ENCODE measurements around the gene FIBCD1. TPM values are rescaled to one million over a fixed set of nuclear protein-coding genes. Genes with fewer than 3 reads are reported as not detected.

Gene FIBCD1
- total and polyA plus RNA-seq, 3 experiments from 2014 or later, result not detected

DNA sequence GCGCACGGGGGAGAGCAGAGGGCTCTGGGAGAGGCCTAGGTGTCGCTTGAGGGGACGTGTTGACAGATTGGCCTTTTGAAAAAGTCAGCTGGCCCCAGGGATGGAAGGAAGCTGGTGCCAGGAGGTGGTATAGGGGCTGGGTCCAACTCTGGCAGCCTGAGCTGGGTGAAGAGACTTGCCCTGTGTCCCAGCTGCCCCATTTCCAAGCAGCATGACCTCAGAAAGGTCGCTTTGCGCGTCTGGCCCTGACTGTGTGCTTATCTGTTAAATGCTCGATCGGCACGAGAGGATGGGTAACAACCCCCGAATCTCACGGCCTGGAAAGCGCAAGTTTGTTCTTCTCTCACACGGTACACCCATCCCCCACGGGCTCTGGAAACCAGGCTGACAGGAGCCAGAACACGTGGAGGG lies 38.8 kb upstream of the FIBCD1 start:
- H3K36me3 Mint-ChIP-seq, result no peaks in the 10 kb centered on the region
- H3K27ac ChIP-seq (ENCODE audit: low read depth, low read length), result no peak overlapping the region
- ChIA-PET POLR2A (no interaction called here), CTCF (no interaction called here)
- H3K27me3 Mint-ChIP-seq, result peaks cover 3 to 37% of the 10 kb centered on the region in 2 donors
- H3K4me3 Mint-ChIP-seq, result no peak overlapping the region
- no peak for DNase-seq
- H3K9me3 Mint-ChIP-seq, result peaks cover 0 to 2% (median 0%) of the 10 kb centered on the region in 5 donors
- peaks cover 63% of the 10 kb centered on the region for H3K27me3 ChIP-seq (ENCODE audit: insufficient read depth, low read length, poor library complexity, severe bottlenecking)
- H3K4me1 ChIP-seq (ENCODE audit: insufficient read depth, low read length), result no peaks in the 10 kb centered on the region
- no peaks in the 10 kb centered on the region for H3K9me3 ChIP-seq (ENCODE audit: low read length)
- H3K4me1 Mint-ChIP-seq, result no peaks in the 10 kb centered on the region
- H3K36me3 ChIP-seq (ENCODE audit: insufficient read depth, low read length), result no peaks in the 10 kb centered on the region
- no peak overlapping the region for H3K27ac Mint-ChIP-seq
- H3K4me3 ChIP-seq (ENCODE audit: low read length), result no peak overlapping the region

- CTCF ChIA-PET, result no interaction called here
- H3K36me3 Mint-ChIP-seq, result no peaks in the 10 kb centered on the region
Observed at GRCh38 chr9:130975932-130976841, 37.1 kb upstream of the FIBCD1 start.

DNA sequence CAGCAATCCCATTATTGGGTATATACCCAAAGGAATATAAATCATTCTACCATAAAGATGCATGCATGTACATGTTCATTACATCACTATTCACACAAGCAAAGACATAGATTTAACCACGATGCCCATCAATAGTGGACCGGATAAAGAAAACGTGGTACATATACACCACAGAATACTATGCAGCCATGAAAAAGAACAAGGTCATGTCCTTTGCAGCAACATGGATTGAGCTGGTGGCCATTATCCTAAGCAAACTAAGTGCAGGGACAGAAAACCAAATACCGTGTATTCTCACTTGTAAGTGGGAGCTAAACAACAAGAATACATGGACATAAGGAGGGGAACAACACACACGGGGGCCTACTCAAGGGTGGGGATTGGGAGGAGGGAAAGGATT lies 36.1 kb upstream of the FIBCD1 start:
- Histone ChIP-seq H3K27ac (ENCODE audit: low read depth, low read length) (no peak overlapping the region), H3K27me3 (ENCODE audit: insufficient read depth, low read length, poor library complexity, severe bottlenecking) (peaks cover 44% of the 10 kb centered on the region), H3K4me3 (ENCODE audit: low read length) (no peak overlapping the region), H3K4me1 (ENCODE audit: insufficient read depth, low read length) (no peaks in the 10 kb centered on the region), H3K36me3 (ENCODE audit: insufficient read depth, low read length) (no peaks in the 10 kb centered on the region), H3K9me3 (ENCODE audit: low read length) (no peaks in the 10 kb centered on the region)
- H3K27me3 Mint-ChIP-seq, result peaks cover 7 to 40% of the 10 kb centered on the region in 2 donors
- no peak for DNase-seq
- H3K36me3 Mint-ChIP-seq, result no peaks in the 10 kb centered on the region
- H3K4me1 Mint-ChIP-seq, result no peaks in the 10 kb centered on the region
- ChIA-PET CTCF (no interaction called here), POLR2A (no interaction called here)
- no peak overlapping the region for H3K27ac Mint-ChIP-seq
- H3K4me3 Mint-ChIP-seq, result no peak overlapping the region
- H3K9me3 Mint-ChIP-seq, result no peaks in the 10 kb centered on the region

More at GRCh38 chr9:130975932-130976841, 37.1 kb upstream of the FIBCD1 start:
- Mint-ChIP-seq H3K4me3 (no peak overlapping the region), H3K27ac (no peak overlapping the region), H3K9me3 (peaks cover 0 to 2% (median 0%) of the 10 kb centered on the region in 5 donors), H3K27me3 (peaks cover 7 to 44% of the 10 kb centered on the region in 2 donors), H3K4me1 (no peaks in the 10 kb centered on the region)
- Histone ChIP-seq H3K9me3 (ENCODE audit: low read length) (no peaks in the 10 kb centered on the region), H3K4me1 (ENCODE audit: insufficient read depth, low read length) (no peaks in the 10 kb centered on the region), H3K27ac (ENCODE audit: low read depth, low read length) (no peak overlapping the region), H3K36me3 (ENCODE audit: insufficient read depth, low read length) (no peaks in the 10 kb centered on the region), H3K27me3 (ENCODE audit: insufficient read depth, low read length, poor library complexity, severe bottlenecking) (peaks cover 51% of the 10 kb centered on the region), H3K4me3 (ENCODE audit: low read length) (no peak overlapping the region)
- POLR2A ChIA-PET, result no interaction called here
- no peak for DNase-seq

GRCh38 chr9:130974697-130975096 lies 35.6 kb upstream of the FIBCD1 start:
- no peaks in the 10 kb centered on the region for H3K4me1 ChIP-seq (ENCODE audit: insufficient read depth, low read length)
- no peak overlapping the region for H3K4me3 ChIP-seq (ENCODE audit: low read length)
- no peaks in the 10 kb centered on the region for H3K36me3 Mint-ChIP-seq
- H3K9me3 Mint-ChIP-seq, result no peaks in the 10 kb centered on the region
- no peak overlapping the region for H3K27ac Mint-ChIP-seq
- ChIA-PET CTCF (no interaction called here), POLR2A (no interaction called here)
- peaks cover 7 to 37% of the 10 kb centered on the region in 2 donors for H3K27me3 Mint-ChIP-seq
- H3K4me1 Mint-ChIP-seq, result no peaks in the 10 kb centered on the region
- no peaks in the 10 kb centered on the region for H3K9me3 ChIP-seq (ENCODE audit: low read length)
- no peaks in the 10 kb centered on the region for H3K36me3 ChIP-seq (ENCODE audit: insufficient read depth, low read length)
- peaks cover 39% of the 10 kb centered on the region for H3K27me3 ChIP-seq (ENCODE audit: insufficient read depth, low read length, poor library complexity, severe bottlenecking)
- no peak overlapping the region for H3K27ac ChIP-seq (ENCODE audit: low read depth, low read length)
- no peak for DNase-seq
- H3K4me3 Mint-ChIP-seq, result no peak overlapping the region

DNA sequence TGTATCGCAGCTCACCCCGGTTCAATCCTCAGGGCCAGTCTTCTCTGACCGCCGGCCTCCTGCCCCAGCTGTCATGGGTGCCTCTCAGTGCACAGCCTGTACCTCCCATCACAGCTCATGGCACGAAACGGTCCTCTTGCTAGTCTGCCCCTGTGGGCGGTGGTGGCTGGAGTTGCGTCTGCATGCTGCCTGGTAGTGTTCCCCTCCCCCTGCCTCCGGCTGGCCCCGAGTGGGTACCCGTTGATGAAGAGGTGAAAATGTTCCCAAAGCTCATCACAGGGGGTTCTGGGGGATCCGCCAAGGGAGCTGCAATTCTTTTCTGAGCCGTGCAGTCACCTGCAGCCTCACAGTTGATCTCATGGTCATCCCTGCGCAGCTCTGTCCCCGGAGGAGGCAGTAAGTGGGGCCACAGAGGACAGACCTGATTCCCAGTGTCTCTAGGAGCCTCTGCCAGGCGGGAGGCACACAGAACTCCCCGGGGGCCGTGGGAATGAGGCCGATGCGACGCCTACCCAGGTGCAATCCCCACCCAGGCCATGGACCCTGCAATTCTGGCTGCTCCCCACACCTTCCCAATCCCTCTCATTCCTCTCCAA lies 34.7 kb upstream of the FIBCD1 start:
- Mint-ChIP-seq H3K4me1 (no peaks in the 10 kb centered on the region), H3K27ac (no peak overlapping the region), H3K27me3 (peaks cover 7 to 32% of the 10 kb centered on the region in 2 donors), H3K36me3 (no peaks in the 10 kb centered on the region), H3K4me3 (no peak overlapping the region), H3K9me3 (no peaks in the 10 kb centered on the region)
- Histone ChIP-seq H3K27ac (ENCODE audit: low read depth, low read length) (no peak overlapping the region), H3K4me1 (ENCODE audit: insufficient read depth, low read length) (no peaks in the 10 kb centered on the region), H3K4me3 (ENCODE audit: low read length) (no peak overlapping the region), H3K36me3 (ENCODE audit: insufficient read depth, low read length) (no peaks in the 10 kb centered on the region), H3K9me3 (ENCODE audit: low read length) (no peaks in the 10 kb centered on the region), H3K27me3 (ENCODE audit: insufficient read depth, low read length, poor library complexity, severe bottlenecking) (peaks cover 37% of the 10 kb centered on the region)
- no peak for DNase-seq
- ChIA-PET POLR2A (no interaction called here), CTCF (no interaction called here)

DNA sequence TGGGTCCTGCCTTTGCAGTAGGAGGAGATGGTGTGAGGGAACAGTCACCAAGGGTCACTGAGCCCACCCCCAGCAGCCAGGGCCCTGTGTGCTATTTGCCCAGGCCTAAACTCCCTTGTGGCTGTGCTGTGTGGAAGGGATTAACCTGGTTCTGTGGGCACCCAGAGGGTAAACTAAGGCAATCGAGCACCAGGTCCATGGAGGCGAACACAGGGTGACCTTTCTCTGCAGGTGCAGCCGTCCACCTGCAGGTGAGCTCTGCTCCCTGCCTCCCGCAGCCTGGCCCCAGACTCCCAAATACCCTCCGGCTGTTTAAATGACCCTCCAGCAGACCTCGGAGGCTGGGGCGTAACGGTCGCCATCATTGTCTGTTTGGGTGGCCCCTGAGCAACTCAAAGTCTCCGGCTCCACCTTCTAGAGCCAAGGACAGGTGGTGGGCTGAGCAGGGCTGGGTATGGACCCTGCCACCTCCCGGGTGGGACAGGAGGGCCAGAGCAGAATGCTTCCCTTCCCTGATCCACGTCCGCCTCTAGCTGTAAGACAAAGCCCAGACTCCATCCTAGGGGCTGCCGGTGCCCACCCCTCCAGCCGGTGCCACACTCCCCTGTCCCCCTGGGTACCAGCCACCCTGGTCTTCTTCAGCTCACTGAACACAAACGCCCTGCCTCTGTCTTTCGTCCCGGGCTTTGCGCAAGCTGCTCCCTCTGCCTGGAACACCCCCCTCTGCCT lies 34.1 kb upstream of the FIBCD1 start:
- Histone ChIP-seq H3K9me3 (ENCODE audit: low read length) (no peaks in the 10 kb centered on the region), H3K27ac (ENCODE audit: low read depth, low read length) (no peak overlapping the region), H3K27me3 (ENCODE audit: insufficient read depth, low read length, poor library complexity, severe bottlenecking) (peaks cover 37% of the 10 kb centered on the region), H3K4me3 (ENCODE audit: low read length) (no peak overlapping the region), H3K4me1 (ENCODE audit: insufficient read depth, low read length) (no peaks in the 10 kb centered on the region), H3K36me3 (ENCODE audit: insufficient read depth, low read length) (no peaks in the 10 kb centered on the region)
- DNase-seq, result no peak
- ChIA-PET CTCF (no interaction called here), POLR2A (no interaction called here)
- Mint-ChIP-seq H3K9me3 (no peaks in the 10 kb centered on the region), H3K4me1 (no peaks in the 10 kb centered on the region), H3K36me3 (no peaks in the 10 kb centered on the region), H3K27me3 (peaks cover 7 to 36% of the 10 kb centered on the region in 2 donors), H3K27ac (no peak overlapping the region), H3K4me3 (no peak overlapping the region)

- Histone ChIP-seq H3K27ac (ENCODE audit: low read depth, low read length) (no peak overlapping the region), H3K9me3 (ENCODE audit: low read length) (no peaks in the 10 kb centered on the region), H3K4me3 (ENCODE audit: low read length) (no peak overlapping the region), H3K27me3 (ENCODE audit: insufficient read depth, low read length, poor library complexity, severe bottlenecking) (peaks cover 30% of the 10 kb centered on the region), H3K36me3 (ENCODE audit: insufficient read depth, low read length) (no peaks in the 10 kb centered on the region), H3K4me1 (ENCODE audit: insufficient read depth, low read length) (no peaks in the 10 kb centered on the region)
- no peaks in the 10 kb centered on the region for H3K4me1 Mint-ChIP-seq
- H3K36me3 Mint-ChIP-seq, result no peaks in the 10 kb centered on the region
- no peaks in the 10 kb centered on the region for H3K9me3 Mint-ChIP-seq
- no peak for DNase-seq
- peak overlapping the region in 1 of 8 donors; percentile 64 for H3K27ac Mint-ChIP-seq
- H3K27me3 Mint-ChIP-seq, result peaks cover 7 to 37% of the 10 kb centered on the region in 2 donors
- CTCF ChIA-PET, result no interaction called here
- POLR2A ChIA-PET, result no interaction called here
- no peak overlapping the region for H3K4me3 Mint-ChIP-seq
Observed at GRCh38 chr9:130972277-130972956, 33.4 kb upstream of the FIBCD1 start.
